Kidney tubule cell (primary cell): ENCODE results near the gene CTDSP2.
"Not testable (repeated sequence)": the region's sequence is repeated elsewhere in the genome, so short reads cannot be mapped to it uniquely, and the experiment has no call there.

Experiments used
- DNase-seq: peaks from one replicate; pipeline ENCODE4 v3.0.0-alpha.2; 2018; ENCODE audit warnings: low spot score

The CTDSP2 gene

DNA sequence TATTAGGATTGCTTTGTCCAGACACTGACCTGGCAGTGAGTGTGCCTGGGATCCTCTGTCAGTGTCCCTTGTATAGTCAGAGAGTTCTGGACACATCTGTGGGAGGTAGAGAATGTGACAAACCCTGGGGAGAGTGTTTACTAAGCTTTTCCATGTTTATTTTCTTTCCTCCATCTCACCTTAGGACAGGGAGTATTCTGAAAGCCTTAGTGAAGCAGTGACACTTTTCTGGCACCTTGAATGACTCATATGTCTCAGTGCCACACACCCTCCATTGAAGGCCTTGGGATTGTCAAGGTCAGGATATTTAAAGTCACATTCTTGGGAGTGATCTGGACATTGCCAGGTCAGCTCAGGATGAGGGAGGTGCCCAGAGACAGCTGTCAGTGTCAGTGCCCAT lies 34.9 kb upstream of the CTDSP2 start:
- DNase-seq = no peak

DNA sequence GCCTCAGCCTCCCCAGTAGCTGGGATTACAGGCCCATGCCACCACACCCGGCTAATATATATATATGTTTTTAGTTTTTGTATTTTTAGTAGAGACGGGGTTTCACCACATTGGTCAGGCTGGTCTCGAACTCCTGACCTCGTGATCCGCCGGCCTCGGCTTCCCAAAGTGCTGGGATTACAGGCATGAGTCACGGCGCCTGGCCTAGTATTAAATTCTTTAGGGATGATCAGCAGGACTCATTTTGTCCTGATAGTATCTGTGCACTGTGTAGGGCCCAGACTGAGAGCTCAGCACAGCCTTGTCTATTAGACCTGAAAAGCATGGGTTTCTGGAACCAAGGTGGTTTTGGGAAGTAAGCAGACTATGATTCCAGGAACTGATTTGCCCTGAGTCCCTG lies 34.5 kb upstream of the CTDSP2 start:
- not testable (repeated sequence) for DNase-seq

GRCh38 chr12:57877876-57878275 lies 31.3 kb upstream of the CTDSP2 start:
- DNase-seq = no peak

DNA sequence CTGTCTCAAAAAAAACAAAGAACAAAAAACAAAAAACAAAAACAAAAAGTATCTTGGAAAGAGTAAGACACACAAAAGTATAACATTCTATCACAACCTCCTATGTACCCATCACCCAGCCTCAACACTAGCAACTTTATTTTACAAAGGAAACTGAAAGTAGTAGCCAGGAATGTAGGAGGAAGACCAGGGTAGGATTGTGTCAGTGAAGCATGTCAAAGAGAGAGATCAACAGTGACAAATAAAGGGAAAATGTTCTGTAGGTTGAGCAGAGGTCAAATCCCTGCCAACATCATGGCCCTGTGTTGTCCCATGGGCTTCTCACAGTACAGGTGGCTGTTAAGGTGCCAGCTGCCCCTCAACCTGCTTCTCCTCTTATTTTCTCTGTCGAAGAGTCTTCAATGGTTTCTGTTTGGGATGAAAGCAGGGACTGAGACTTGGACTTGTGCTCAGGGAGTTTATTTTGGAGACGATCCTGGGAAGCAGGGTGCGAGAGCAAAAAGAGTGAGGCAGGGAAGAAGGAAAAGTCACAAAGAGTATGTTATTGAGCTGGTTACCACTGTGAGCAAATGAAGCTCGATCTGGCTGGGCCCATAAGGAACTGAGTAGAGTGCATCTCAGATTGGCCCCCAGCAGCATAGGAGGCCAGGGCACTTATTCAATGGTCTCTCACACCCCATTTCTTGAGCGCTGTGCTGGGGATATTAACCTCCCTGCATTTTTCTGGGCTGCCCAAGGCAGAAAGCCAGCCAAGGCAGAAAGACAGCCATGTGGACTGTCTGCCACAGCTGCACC lies 29.4 kb upstream of the CTDSP2 start:
- DNase-seq = peak; percentile 81

DNA sequence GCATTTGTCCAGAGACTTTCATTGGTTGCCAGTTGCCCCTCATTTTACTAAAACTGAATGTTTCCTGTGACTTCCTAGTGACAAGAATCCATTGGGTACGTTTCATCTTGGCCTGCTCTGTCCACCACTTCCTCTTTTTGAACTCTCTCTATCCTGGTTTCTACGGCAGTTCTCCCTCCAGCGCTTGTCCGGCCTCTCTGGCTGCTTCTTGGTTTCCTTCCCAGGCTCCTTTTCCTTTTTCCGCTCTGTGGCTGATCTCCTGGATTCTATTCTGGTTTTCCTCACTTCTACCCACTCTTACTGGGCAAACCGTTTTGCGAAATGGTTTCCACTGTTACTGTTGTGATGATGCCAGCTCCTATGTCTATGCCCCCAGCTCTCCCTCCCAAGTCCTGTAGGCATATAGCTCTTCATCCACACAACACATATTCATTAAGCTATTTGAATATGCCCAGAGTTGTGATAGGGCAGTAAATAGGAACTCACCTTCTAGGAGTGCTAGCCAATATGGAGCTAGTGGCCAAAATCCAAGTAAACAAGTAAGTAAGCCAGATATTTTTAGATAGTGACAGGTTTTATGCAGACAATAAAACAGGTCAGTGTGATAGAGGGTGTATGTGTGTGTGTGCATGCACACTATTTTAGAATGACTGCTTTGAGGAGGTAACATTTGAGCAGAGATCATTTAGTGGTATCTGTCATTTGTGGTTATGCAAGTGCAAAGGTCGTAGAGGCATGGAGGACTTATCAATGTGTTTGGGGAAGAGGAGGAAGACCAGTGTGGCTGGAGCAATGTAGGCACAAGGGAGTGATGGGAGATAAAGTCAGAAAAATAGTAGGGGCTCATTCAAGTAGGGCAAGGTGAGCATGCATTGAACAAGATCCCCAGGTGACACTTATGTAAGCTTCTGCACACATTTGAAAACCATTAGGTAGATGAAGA lies 27.9 kb upstream of the CTDSP2 start:
- no peak for DNase-seq

- no peak for DNase-seq
Measured at GRCh38 chr12:57872362-57872761, 25.8 kb upstream of the CTDSP2 start.

DNA sequence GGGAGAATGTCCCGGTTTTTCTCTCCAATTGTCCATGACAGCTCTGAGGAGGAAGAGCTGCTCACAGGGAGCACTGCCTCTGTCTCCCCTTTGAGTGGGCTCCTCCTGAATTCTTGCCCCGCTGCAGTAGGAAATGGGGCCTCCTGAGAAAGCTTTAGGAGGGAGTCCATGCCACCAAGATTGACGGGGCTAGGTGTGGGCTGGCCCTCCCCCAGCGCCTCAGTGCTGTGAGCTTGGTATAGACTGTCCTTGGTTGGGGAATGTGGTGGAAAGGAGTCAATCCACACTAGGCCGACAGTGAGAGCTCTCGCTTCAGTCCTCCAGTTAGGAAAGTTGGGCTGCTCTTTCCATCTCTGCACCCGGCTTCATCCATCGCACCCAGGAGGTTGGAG lies 23.4 kb upstream of the CTDSP2 start:
- no peak for DNase-seq

GRCh38 chr12:57869298-57869926 lies 22.9 kb upstream of the CTDSP2 start:
- no peak for DNase-seq

DNA sequence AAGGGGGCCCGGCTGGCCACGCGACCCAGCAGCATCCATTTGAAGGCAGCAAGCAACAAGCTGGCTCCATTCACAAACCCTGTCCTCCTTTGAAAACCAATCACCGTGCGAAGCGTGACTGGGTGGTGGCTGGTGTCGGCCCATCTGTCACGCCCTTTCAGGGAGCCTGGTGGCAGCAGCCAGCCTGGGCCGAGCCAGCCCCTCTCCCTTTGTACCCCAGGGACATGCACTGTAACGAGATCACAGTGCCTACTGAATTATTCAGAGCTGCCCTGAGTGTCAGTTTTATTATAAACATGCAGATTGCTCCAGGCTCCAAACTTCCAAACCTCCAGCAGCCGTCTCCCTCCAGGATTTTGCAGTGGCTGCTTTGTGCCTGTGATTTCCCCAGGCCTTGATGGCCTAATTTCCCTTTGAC lies 22.3 kb upstream of the CTDSP2 start:
- DNase-seq = no peak

DNA sequence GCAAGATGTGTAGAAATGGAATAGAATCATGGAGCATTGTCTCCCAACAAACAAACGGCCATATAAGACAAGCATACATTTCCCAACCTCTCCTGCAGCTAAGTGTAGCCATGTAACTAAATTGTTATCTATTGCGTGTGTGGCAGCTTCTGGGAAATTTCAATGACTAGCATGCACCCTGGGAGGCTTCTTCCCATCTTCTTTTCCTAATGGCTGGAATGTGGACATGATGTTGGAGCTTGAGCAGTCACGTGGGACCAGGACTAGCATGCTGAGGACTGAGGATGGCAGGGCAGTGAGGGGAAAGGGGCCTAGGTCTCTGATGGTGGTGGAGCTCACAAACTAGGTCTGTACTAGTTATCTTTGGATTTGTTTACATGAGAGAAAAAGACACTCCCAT lies 21.7 kb upstream of the CTDSP2 start:
- DNase-seq = no peak

DNA sequence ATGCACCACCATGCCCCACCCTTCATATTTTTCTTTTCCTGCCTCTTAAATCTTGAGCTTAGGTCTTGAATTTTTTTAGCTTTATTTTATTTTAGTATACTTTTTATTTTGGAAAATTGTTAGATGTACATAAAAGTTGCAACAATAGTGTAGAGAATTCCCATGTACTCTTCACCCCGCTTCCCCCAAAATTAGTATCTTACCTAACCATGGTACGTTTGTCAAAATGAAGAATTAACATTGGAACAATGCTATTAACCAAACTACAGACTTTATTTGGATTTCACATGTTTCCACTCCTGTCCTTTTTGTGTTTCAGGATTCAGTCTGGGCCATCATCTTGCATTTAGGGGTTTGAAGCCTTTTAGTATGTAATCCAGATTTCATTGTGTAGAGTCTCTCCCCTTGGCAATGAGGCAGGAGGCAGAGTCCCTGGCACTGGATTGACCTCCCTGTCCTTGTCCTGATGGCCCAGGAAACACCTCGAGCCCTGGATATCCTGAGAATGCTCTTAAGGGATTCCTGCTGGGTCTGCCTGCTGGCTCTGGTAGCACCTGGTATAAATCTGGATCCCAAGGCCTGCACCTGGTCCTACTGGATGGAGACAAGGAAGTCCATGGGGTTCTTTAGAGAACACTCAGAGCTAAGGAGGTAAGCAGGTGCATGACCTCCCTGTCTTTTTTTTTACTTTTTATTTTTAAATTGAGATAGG lies 19.9 kb upstream of the CTDSP2 start:
- DNase-seq = no peak

DNA sequence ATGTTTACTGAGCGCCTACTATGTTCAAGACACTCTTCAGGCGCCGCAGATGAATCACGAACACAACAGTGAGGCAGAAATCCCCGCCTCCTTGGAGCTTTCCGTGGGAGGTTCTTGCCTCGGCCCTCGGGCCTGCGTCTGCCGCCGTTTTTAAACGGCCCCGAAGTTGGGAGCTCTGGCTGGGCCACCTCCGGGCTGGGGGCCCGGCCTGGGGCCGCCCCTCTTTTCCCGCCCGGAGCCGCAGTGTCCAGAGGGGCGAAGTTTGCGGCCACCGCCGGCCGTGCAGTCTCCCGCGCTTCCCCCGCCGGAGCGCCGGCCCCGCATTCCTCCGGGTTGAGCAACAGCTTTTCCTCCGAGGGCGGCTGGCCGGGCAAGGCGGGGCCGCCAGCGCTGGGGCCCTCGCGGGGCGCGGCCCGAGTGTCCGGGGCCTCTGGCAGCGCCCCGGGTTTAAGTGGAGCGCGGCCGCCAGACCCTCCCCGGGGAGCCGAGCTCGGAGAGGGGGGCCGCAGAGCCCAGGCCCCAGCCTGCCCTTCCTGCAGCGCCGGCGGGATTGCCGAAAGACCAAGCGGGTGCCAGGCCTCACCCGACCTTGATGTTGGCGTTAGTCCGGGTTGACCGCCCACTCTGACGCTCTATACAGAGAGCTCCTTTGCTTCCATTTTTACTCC lies 18.7 kb upstream of the CTDSP2 start:
- DNase-seq = peak; percentile 76

- DNase-seq = no peak
Measured at GRCh38 chr12:57864442-57865083, 18.0 kb upstream of the CTDSP2 start.

DNA sequence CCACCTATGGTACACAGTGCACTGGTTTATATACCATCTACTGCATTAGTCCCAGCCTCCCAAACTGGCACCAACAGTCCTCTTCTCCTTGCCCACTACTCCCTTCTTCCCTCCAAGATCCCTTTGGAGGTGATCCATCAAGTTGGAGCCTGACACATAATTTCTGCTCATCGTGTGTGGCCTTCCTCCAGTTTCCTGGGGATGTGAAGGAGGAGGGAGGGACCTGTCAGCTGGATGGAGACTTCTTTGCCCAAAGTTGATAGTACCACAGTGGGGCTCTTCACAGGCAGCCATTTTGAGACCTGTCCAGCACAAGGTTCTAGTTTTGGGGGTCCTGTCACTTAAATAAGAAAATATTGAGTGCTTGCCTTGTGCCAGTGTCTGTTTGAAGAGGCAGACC lies 17.1 kb upstream of the CTDSP2 start:
- DNase-seq = no peak

DNA sequence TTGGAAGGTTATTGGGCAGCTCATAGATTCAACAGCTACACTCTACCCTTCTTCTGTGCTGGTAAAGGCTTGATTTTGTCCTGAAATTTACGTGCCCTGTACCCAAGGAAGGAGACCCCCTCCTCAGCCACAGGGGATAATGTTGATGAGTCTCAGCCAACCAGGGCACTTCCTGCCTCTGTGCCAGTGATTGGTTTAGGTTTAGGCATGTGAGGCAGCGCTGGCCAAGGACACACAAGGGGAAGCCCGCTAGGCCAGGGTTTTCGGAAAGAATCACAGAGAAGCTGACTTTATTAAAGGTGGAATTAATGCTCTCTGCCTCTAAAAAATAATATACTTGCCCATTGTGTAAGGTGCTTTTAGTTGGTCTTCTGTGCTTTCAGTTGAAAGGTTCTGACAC lies 15.4 kb upstream of the CTDSP2 start:
- DNase-seq = peak; percentile 15

- not testable (repeated sequence) for DNase-seq
Measured at GRCh38 chr12:57860883-57861282, 14.4 kb upstream of the CTDSP2 start.

DNA sequence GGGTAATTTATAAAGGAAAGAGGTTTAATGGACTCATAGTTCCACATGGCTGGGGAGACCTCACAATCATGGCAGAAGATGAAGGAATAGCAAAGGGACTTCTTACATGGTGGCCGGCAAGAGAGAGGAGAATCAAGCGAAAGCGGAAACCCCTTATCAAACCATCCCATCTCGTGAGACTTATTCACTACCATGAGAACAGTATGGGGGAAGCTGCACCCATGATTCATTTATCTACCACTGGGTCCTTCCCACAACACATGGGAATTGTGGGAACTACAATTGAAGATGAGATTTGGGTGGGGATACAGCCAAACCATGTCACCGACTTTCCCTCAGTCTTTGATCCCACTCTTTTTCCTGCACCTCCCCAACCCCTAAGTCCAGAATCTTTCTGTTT lies 12.6 kb upstream of the CTDSP2 start:
- DNase-seq = no peak

DNA sequence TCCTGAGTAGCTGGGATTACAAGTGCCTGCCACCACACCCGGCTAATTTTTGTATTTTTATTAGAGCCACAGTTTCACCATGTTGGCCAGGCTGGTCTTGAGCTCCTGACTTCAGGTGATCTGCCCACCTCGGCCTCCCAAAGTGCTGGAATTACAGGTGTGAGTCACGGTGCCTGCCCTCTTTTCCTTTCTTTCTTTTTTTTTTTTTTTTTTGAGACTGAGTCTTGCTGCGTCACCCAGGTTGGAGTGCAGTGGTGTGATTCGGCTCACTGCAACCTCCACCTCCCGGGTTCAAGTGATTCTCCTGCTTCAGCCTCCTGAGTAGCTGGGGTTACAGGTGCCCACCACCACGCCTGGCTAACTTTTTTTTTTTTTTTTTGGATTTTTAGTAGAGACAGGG lies 11.6 kb upstream of the CTDSP2 start:
- not testable (repeated sequence) for DNase-seq

GRCh38 chr12:57854965-57855364 lies 8.4 kb upstream of the CTDSP2 start:
- no peak for DNase-seq

GRCh38 chr12:57853864-57854556 lies 7.5 kb upstream of the CTDSP2 start:
- DNase-seq = no peak
